Esophagus (tissue), 2 donors: ENCODE measurements around the gene PIGH. TPM values are rescaled to one million over a fixed set of nuclear protein-coding genes. Genes with fewer than 3 reads are reported as not detected.
"Not testable (repeated sequence)": the region's sequence is repeated elsewhere in the genome, so short reads cannot be mapped to it uniquely, and the experiment has no call there.

ENCODE experiments used
- H3K27ac ChIP-seq, 2 donors: one replicate each; pipeline ENCODE4 v1.5.1; 2013; ENCODE audit warnings: low read depth in 2 of 2, mild to moderate bottlenecking in 2 of 2, inconsistent platforms in 1 of 2, low read length in 1 of 2, moderate library complexity in 1 of 2
- H3K27me3 ChIP-seq, 2 donors: one replicate each; pipeline ENCODE4 v1.6.1; 2013; ENCODE audit warnings: low read length in 2 of 2, control low read depth in 1 of 2, mild to moderate bottlenecking in 1 of 2; ENCODE audit not compliant: insufficient read depth in 2 of 2, control insufficient read depth in 1 of 2
- H3K36me3 ChIP-seq, 2 donors: one replicate each; pipeline ENCODE4 v1.6.1; 2013; ENCODE audit warnings: low read length in 1 of 2; ENCODE audit not compliant: control insufficient read depth in 2 of 2, insufficient read depth in 2 of 2
- H3K4me1 ChIP-seq, 2 donors: one replicate each; pipeline ENCODE4 v1.6.1; 2013; ENCODE audit warnings: low read length in 1 of 2; ENCODE audit not compliant: control insufficient read depth in 2 of 2, insufficient read depth in 2 of 2
- H3K4me3 ChIP-seq, 2 donors: one replicate each; pipeline ENCODE4 v1.5.1; 2013; ENCODE audit warnings: low read length in 2 of 2, mild to moderate bottlenecking in 2 of 2, low read depth in 1 of 2, moderate library complexity in 1 of 2
- H3K9me3 ChIP-seq, 2 donors: one replicate each; pipeline ENCODE4 v1.6.1; 2013; ENCODE audit warnings: mild to moderate bottlenecking in 2 of 2, low read depth in 1 of 2, low read length in 1 of 2, moderate library complexity in 1 of 2; ENCODE audit not compliant: control insufficient read depth in 2 of 2, insufficient read depth in 1 of 2
- WGBS, 2 donors: extraction: QIAGEN DNeasy Blood & Tissue Kit; methylation state at CpG; one replicate each; pipeline ENCODE4 v1.1.7; 2013; 5-methylcytosine and 5-hydroxymethylcytosine counted together
- polyA plus RNA-seq, 2 donors: library from polyadenylated mRNA; stranded (reverse); fragments of 200-250 nt; gene quantifications; one replicate each; pipeline ENCODE4 v1.2.3, GENCODE V29; 2013
- donor health status: healthy with polysubstance abuse.
- donor health status: Bipolar disorder and iron deficiency.

Gene PIGH
- polyA plus RNA-seq, 2 donors = 16.3 to 17.0 TPM

DNA sequence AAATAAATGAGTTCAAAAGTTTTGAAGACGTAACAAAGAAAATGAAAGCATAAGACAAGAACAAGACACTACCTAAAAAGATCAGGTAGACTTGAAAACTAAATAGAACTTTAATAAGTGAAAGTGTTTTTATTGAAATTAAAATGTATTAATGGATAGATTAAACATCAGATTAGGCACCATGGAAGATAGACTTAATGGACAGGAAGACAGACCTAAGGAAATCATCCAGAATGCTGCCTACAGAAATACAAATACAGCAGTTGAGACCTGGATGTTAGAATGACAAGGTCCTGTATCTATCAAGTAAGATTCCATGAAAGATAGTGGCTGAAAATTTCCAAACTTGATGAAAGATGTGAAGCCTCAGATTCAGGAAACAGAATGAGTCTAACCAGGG is 55.5 kb downstream of the PIGH start:
- 88 to 95% methylated on average over 1 of the region's 1 CpG for WGBS, 2 donors
- H3K9me3 ChIP-seq = no peaks in the 10 kb centered on the region
- no peaks in the 10 kb centered on the region for H3K36me3 ChIP-seq
- H3K4me3 ChIP-seq = no peak overlapping the region
- no peaks in the 10 kb centered on the region for H3K27me3 ChIP-seq
- peaks cover 0 to 2% of the 10 kb centered on the region in 2 donors for H3K4me1 ChIP-seq
- H3K27ac ChIP-seq = no peak overlapping the region

GRCh38 chr14:67542620-67543019 is 57.4 kb downstream of the PIGH start:
- not testable (repeated sequence) for H3K36me3 ChIP-seq, H3K27ac ChIP-seq, H3K4me1 ChIP-seq, H3K9me3 ChIP-seq, H3K27me3 ChIP-seq, H3K4me3 ChIP-seq
- WGBS, 2 donors = 93% methylated on average over 13 of the region's 13 CpGs

DNA sequence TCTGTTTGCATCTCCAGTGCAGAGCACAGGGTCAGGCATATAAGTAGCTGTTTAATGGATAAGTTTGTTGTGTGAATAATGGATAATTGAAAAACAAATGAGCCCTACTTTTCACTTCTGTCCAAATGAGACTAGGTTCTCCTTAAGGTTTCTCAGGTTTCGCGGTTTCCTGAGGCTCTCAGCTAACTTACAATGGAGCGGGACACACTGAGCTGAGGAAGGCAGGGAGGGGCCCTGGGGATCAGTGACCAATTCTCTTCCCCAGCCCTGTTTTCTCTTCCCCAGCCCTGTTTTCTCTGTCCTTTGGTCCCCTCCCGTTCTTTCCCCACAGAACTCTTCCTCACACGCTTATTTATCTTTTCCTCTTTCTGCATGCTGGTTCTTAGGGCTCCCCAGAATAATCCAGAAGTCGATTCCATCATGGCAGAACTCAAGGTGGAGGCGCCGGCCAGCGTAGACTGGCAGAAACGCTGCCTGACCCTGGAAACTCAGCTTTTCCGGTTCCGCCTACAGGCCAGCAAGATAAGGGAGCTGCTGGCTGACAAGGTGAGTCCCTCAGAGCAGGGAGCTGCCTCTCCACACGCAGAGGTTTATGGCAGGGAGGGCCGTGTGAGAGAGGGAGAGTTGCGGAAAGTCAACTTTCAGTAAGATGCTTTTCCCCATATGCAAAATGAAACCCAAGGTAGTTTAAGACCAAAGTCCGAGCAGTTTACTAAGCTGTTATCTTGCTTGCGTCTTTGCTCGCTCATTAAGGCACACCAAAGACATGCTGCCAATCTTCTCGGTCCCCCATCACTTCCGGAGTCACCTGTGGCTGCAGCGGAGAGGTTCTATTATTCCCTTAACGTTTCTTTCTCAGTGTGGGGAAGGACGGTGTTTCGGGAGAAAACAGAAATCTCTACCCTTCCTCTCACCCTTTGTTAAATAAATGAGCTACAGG is 58.4 kb downstream of the PIGH start:
- Histone ChIP-seq H3K9me3 (no peaks in the 10 kb centered on the region), H3K27me3 (no peaks in the 10 kb centered on the region), H3K4me3 (no peak overlapping the region), H3K27ac (no peak overlapping the region), H3K36me3 (no peaks in the 10 kb centered on the region), H3K4me1 (no peaks in the 10 kb centered on the region)
- WGBS, 2 donors = 55 to 74% methylated on average over 24 of the region's 24 CpGs

Other genes starting within 250 kb of the PIGH start
- gene ATP6V1D, start 240.5 kb downstream of the PIGH start, polyA plus RNA-seq = 100 to 1,000 TPM in 1 of 2 donors, 10 to 100 TPM in 1; 74.5 to 114 TPM
- gene EIF2S1, start 239.9 kb downstream of the PIGH start, polyA plus RNA-seq = 10 to 100 TPM; 20.4 to 95.9 TPM
- 10 to 100 TPM; 16.5 to 19.0 TPM for gene PLEK2, start 188.1 kb downstream of the PIGH start, polyA plus RNA-seq
- under 1 TPM; 0.26 to 0.28 TPM for gene TMEM229B, start 111.5 kb downstream of the PIGH start, polyA plus RNA-seq
- gene PLEKHH1, start 67.0 kb downstream of the PIGH start, polyA plus RNA-seq = 10 to 100 TPM in 1 of 2 donors, 1 to 10 TPM in 1; 2.4 to 10.3 TPM
- gene ARG2, start 19.7 kb upstream of the PIGH start, polyA plus RNA-seq = 10 to 100 TPM; 12.2 to 30.4 TPM
- 10 to 100 TPM; 57.0 to 58.3 TPM for gene VTI1B, start 74.4 kb upstream of the PIGH start, polyA plus RNA-seq
- gene RDH11, start 95.5 kb upstream of the PIGH start, polyA plus RNA-seq = 10 to 100 TPM; 36.8 to 39.9 TPM
- 10 to 100 TPM in 1 of 2 donors, 1 to 10 TPM in 1; 8.0 to 31.2 TPM for gene RDH12, start 101.6 kb upstream of the PIGH start, polyA plus RNA-seq
- 1 to 10 TPM; 3.7 to 5.1 TPM for gene ZFYVE26, start 216.3 kb upstream of the PIGH start, polyA plus RNA-seq
- 1 to 10 TPM; 3.2 to 4.0 TPM for gene RAD51B, start 219.5 kb upstream of the PIGH start, polyA plus RNA-seq